Ishikawa (cell line): ENCODE data around the gene ABCA1.

Experiments
- CEBPB ChIP-seq: IDR thresholded peaks from 2 replicates; pipeline ENCODE4 v1.6.1; 2012
- CREB1 ChIP-seq: IDR thresholded peaks from 2 replicates; pipeline ENCODE4 v1.6.1; 2012; ENCODE audit warnings: low read depth
- EGR1 ChIP-seq: IDR thresholded peaks from 2 replicates; pipeline ENCODE4 v1.6.1; 2012
- EP300 ChIP-seq: IDR thresholded peaks from 2 replicates; pipeline ENCODE4 v1.6.1; 2012; ENCODE audit warnings: borderline replicate concordance
- FOXM1 ChIP-seq: IDR thresholded peaks from 2 replicates; pipeline ENCODE4 v1.6.1; 2012; ENCODE audit warnings: low read depth, borderline replicate concordance
- NFIC ChIP-seq: IDR thresholded peaks from 2 replicates; pipeline ENCODE4 v1.6.1; 2012
- RAD21 ChIP-seq: IDR thresholded peaks from 2 replicates; pipeline ENCODE4 v1.6.1; 2012; ENCODE audit warnings: low read depth
- REST ChIP-seq: IDR thresholded peaks from 2 replicates; pipeline ENCODE4 v1.6.1; 2012; ENCODE audit warnings: low read depth, mild to moderate bottlenecking
- TAF1 ChIP-seq: IDR thresholded peaks from 2 replicates; pipeline ENCODE4 v1.6.1; 2012; ENCODE audit warnings: low read depth, mild to moderate bottlenecking
- TCF12 ChIP-seq: IDR thresholded peaks from 2 replicates; pipeline ENCODE4 v1.6.1; 2012; ENCODE audit warnings: low read depth
- TEAD4 ChIP-seq: IDR thresholded peaks from 2 replicates; pipeline ENCODE4 v1.6.1; 2012
- USF1 ChIP-seq: IDR thresholded peaks from 2 replicates; pipeline ENCODE4 v1.6.1; 2012
- YY1 ChIP-seq: IDR thresholded peaks from 2 replicates; pipeline ENCODE4 v1.6.1; 2012; ENCODE audit warnings: low read depth
- ZBTB7A ChIP-seq: IDR thresholded peaks from 2 replicates; pipeline ENCODE4 v1.6.1; 2012; ENCODE audit warnings: low read depth
- TF ChIP-seq, protein P1 (sequence below): IDR thresholded peaks from 2 replicates; pipeline ENCODE4 v1.6.1; 2012

Gene ABCA1

DNA sequence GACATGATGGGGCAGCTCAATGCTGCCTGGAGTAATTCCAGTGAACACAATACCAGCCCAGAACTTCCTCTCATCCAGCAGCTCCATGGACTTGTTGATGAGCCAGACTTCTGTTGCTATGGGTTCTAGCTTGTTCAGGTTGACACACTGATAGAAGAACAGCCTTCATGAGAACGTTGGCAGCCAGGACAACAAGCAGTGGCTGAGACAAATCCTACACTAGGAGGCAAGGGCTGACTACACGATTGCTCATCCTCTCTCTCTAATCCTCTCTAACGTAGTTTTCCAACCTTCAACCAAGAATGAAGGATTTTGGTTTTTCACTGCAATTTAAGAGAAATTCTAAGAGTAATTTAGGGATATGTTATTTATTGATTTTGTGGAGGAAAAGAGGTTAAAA lies 96.3 kb downstream of the ABCA1 start:
- TF ChIP-seq EGR1 (no peak), YY1 (no peak), TCF12 (no peak), CEBPB (no peak), ZBTB7A (no peak), EP300 (no peak), RAD21 (no peak), USF1 (no peak), TEAD4 (no peak), NFIC (no peak), TAF1 (no peak), REST (no peak), CREB1 (no peak), FOXM1 (no peak)
- TF ChIP-seq, protein P1, sequence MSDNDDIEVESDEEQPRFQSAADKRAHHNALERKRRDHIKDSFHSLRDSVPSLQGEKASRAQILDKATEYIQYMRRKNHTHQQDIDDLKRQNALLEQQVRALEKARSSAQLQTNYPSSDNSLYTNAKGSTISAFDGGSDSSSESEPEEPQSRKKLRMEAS, result no peak

GRCh38 chr9:104826911-104827310 lies 101.0 kb downstream of the ABCA1 start:
- TF ChIP-seq TAF1 (no peak), CEBPB (no peak), ZBTB7A (no peak)

GRCh38 chr9:104826079-104826775 lies 101.7 kb downstream of the ABCA1 start:
- TF ChIP-seq RAD21 (no peak), NFIC (no peak), REST (no peak), EP300 (no peak), CREB1 (no peak), USF1 (no peak), TAF1 (no peak), TCF12 (no peak), EGR1 (no peak), CEBPB (no peak), YY1 (no peak), ZBTB7A (no peak), FOXM1 (no peak), TEAD4 (no peak)
- TF ChIP-seq, protein P1, result no peak

DNA sequence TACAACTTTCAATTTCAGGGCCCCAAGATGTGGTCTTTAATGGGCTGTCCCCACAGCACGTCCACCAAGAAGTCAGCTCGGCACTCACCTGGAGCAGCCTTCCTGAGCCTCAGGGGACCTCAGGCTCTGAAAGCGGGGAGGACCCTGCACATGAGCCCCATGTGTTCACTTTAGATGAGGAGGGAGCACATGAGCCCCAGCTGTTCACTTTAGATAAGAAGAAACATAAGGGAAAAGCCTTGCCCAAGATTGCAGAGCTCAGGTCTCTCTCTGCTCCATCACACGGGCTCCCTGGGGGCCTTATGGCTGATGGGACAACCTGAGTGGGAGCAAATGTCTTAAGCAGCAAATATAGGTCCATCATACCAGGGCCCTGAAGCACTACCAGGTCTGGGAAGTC lies 107.6 kb downstream of the ABCA1 start:
- TF ChIP-seq, protein P1, result no peak
- TF ChIP-seq EP300 (no peak), YY1 (no peak), TEAD4 (no peak), CREB1 (no peak)

- no peak for TF ChIP-seq TAF1
- TF ChIP-seq YY1, result no peak
- TF ChIP-seq REST, result no peak
These were observed 108.9 kb downstream of the ABCA1 start for GRCh38 chr9:104819033-104819432.
